ENCODE measurements around the gene TMEM200A. TPM values are rescaled to one million over a fixed set of nuclear protein-coding genes. Genes with fewer than 3 reads are reported as not detected.

The TMEM200A gene
- total RNA-seq, 2 donors from 2014 or later = 0.66 to 1.0 TPM

DNA sequence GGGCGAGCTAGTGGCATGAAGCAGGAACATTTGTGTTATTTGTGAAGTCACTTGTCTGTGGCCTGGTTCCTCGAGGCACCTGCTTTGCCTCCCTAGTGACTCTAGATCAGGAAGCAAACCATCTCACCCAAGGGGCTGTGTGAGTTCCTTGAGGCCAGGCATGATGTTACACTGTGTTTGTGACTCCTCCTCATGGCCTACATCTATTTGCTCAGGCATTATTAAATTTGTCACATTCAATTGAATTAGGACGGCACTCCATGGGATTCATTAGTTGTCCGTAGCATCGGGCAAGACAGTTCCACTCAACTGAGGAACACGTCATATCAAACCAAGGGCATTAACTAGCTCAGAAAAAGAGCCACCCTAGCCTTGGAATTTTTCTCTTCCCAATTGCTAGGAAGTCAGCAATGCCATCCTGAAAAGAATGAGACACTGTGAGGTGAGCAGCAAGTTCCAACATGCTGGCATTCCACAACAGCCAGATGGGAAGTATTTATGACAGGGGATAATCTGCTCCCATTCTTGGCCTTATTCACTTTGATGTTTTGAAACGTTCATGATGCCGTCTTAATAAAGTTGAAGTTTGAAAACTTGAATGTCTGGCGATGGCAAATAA, 17.2 kb downstream of the TMEM200A start:
- intact Hi-C loops (cut with DNase I) = no loop called here
- no peak for TF ChIP-seq POLR2A (IDR thresholded peaks at IDR 0.05)
- TF ChIP-seq, protein P1, sequence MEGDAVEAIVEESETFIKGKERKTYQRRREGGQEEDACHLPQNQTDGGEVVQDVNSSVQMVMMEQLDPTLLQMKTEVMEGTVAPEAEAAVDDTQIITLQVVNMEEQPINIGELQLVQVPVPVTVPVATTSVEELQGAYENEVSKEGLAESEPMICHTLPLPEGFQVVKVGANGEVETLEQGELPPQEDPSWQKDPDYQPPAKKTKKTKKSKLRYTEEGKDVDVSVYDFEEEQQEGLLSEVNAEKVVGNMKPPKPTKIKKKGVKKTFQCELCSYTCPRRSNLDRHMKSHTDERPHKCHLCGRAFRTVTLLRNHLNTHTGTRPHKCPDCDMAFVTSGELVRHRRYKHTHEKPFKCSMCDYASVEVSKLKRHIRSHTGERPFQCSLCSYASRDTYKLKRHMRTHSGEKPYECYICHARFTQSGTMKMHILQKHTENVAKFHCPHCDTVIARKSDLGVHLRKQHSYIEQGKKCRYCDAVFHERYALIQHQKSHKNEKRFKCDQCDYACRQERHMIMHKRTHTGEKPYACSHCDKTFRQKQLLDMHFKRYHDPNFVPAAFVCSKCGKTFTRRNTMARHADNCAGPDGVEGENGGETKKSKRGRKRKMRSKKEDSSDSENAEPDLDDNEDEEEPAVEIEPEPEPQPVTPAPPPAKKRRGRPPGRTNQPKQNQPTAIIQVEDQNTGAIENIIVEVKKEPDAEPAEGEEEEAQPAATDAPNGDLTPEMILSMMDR (IDR thresholded peaks at IDR 0.05) = no peak
- 65 to 74% methylated on average over 9 of the region's 9 CpGs for WGBS, 2 donors
- Histone ChIP-seq H3K4me1 (no peaks in the 10 kb centered on the region), H3K4me3 (no peak overlapping the region), H3K27ac (no peak overlapping the region), H3K36me3 (replicated peaks in 1 of 2; ENCODE audit: insufficient read depth in 1 of 2, low read depth in 2 of 2) (no peaks in the 10 kb centered on the region), H3K27me3 (no peaks in the 10 kb centered on the region), H3K9me3 (no peaks in the 10 kb centered on the region)
- DNase-seq (no peak), ATAC-seq (no peak)

DNA sequence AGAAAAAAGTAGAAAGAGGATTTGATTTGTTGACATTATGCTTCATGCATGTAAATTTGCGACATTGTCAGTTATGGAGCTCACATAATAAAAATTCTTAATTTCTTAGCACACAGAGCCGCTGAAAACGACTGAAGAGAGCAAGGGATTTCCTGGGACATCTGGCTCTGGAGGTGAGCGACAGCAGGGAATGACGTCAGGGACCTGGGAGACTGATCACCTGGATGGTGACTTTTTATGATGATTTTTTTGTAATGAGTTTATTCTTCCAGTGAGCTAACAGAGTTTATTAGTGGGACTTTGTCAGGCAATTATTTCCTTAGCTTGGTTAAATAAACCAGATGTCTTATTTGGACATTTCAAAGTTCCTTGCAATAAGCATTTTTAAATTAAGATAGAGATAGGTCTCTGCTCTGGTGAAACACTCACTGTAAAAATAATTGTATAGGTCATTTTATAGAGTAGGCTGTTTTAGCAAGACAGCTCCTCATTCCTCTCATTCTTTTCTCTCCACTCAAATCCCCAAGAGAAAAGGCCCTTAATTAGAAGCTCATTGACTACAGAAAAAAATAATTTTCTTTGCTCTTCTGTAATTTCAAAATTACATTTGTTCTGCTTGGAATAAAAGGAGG, 19.4 kb downstream of the TMEM200A start:
- intact Hi-C loops (cut with DNase I) = no loop called here
- H3K36me3 ChIP-seq (replicated peaks in 1 of 2; ENCODE audit: insufficient read depth in 1 of 2, low read depth in 2 of 2) = no peaks in the 10 kb centered on the region
- H3K4me1 ChIP-seq = no peaks in the 10 kb centered on the region
- DNase-seq = peak in 1 of 4 donors; percentile 17
- no peaks in the 10 kb centered on the region for H3K9me3 ChIP-seq
- 13 to 21% methylated on average over 5 of the region's 5 CpGs for WGBS, 2 donors
- H3K27ac ChIP-seq = no peak overlapping the region
- no peak for TF ChIP-seq POLR2A (IDR thresholded peaks at IDR 0.05)
- TF ChIP-seq, protein P1 (IDR thresholded peaks at IDR 0.05) = no peak
- ATAC-seq = no peak
- H3K4me3 ChIP-seq = no peak overlapping the region
- no peaks in the 10 kb centered on the region for H3K27me3 ChIP-seq

DNA sequence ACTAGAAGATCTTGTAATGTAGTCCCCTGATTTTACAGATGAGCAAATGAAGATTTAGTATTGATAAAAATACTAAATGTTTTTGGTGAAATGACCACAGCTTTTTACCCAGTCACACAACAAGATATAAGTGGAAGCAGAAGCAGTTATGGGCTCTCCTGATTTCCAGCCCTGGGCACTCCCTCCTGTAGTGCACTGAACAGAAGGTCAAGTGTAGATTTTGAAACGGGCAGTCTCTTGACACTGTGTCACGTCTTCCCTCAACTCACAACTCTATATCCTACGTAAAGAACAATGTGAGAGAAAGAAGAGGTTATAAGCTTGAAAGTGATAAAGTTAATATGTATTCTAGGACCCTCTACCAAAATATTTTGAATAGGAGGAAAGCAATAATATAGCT, 23.3 kb downstream of the TMEM200A start:
- intact Hi-C loops (cut with DNase I) = no loop called here
- TF ChIP-seq, protein P1 (IDR thresholded peaks at IDR 0.05) = no peak
- no peak for TF ChIP-seq POLR2A (IDR thresholded peaks at IDR 0.05)
- H3K36me3 ChIP-seq (replicated peaks in 1 of 2; ENCODE audit: insufficient read depth in 1 of 2, low read depth in 2 of 2) = no peaks in the 10 kb centered on the region
- WGBS, 2 donors = 58 to 66% methylated on average over 3 of the region's 3 CpGs
- no peaks in the 10 kb centered on the region for H3K27me3 ChIP-seq
- ATAC-seq = no peak
- no peak for DNase-seq
- H3K9me3 ChIP-seq = no peaks in the 10 kb centered on the region
- H3K27ac ChIP-seq = no peak overlapping the region
- H3K4me1 ChIP-seq = no peaks in the 10 kb centered on the region
- H3K4me3 ChIP-seq = no peak overlapping the region

DNA sequence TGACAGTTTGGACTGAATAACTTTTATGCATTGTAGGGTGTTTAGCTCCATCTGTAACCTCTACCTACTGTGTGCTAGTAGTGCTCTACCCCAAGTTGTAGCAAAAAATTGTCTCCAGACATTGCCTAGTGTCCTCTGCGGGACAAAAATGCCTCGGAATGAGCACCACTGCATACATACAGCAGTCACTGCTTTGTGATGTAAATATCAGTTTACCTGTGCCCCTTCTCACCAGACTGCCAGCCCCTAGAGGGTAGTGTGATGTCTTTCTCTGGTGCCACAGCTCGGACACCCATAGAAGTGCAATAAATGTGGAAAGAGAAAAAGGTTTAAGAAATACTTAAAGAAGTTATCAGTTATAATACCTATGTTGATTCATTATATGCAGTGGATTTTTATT, 25.1 kb downstream of the TMEM200A start:
- DNase-seq (no peak), ATAC-seq (no peak)
- Histone ChIP-seq H3K36me3 (replicated peaks in 1 of 2; ENCODE audit: insufficient read depth in 1 of 2, low read depth in 2 of 2) (no peaks in the 10 kb centered on the region), H3K4me1 (no peaks in the 10 kb centered on the region), H3K27me3 (no peaks in the 10 kb centered on the region), H3K27ac (no peak overlapping the region), H3K9me3 (no peaks in the 10 kb centered on the region), H3K4me3 (no peak overlapping the region)
- TF ChIP-seq, protein P1 (IDR thresholded peaks at IDR 0.05) = no peak
- no peak for TF ChIP-seq POLR2A (IDR thresholded peaks at IDR 0.05)
- intact Hi-C loops (cut with DNase I) = no loop called here
- WGBS, 2 donors = 49 to 50% methylated on average over 3 of the region's 3 CpGs

DNA sequence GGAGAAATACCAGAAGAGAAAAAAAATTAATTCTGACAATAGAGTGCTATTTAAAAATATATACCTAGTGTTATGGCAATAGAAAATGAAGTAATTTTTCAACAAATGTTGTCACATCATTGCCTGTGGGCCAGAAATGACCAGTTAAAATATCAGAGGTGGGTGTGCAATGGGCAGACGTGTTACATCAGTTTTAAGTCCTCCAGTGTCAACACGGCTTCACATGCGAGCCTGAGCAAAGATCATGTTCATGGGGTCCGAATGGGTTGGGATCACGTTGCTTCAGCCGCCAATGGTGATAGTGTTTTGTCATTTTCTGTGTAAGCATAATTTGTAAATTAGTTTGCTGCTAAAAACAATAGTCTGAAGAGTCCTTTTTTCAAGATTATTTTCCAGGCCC, 27.5 kb downstream of the TMEM200A start:
- H3K4me1 ChIP-seq = no peaks in the 10 kb centered on the region
- H3K4me3 ChIP-seq = no peak overlapping the region
- no peaks in the 10 kb centered on the region for H3K27me3 ChIP-seq
- ATAC-seq (no peak), DNase-seq (no peak)
- no peaks in the 10 kb centered on the region for H3K9me3 ChIP-seq
- intact Hi-C loops (cut with DNase I) = no loop called here
- TF ChIP-seq POLR2A (IDR thresholded peaks at IDR 0.05) = no peak
- TF ChIP-seq, protein P1 (IDR thresholded peaks at IDR 0.05) = no peak
- no peaks in the 10 kb centered on the region for H3K36me3 ChIP-seq (replicated peaks in 1 of 2; ENCODE audit: insufficient read depth in 1 of 2, low read depth in 2 of 2)
- 67 to 71% methylated on average over 6 of the region's 6 CpGs for WGBS, 2 donors
- H3K27ac ChIP-seq = no peak overlapping the region

Data from body of pancreas (tissue), 4 donors.